HepG2 (cell line): ENCODE data around the gene JDP2. TPM values are rescaled to one million over a fixed set of nuclear protein-coding genes. Genes with fewer than 3 reads are reported as not detected.

Experiments
- CCDC6 ChIP-seq: sonication (generic); formaldehyde crosslinking; IDR thresholded peaks from 2 replicates; pipeline ENCODE4 v1.8.1; 2022; ENCODE audit warnings: mild to moderate bottlenecking, missing genetic modification reagents, moderate library complexity
- CENPT ChIP-seq: sonication (generic); formaldehyde crosslinking; IDR thresholded peaks from 2 replicates; pipeline ENCODE4 v1.8.0; 2022; ENCODE audit warnings: low read depth, mild to moderate bottlenecking, moderate library complexity, missing genetic modification reagents
- MXD1 ChIP-seq: sonication (generic); formaldehyde crosslinking; IDR thresholded peaks from 2 replicates; pipeline ENCODE4 v1.4.0; 2020; ENCODE audit warnings: mild to moderate bottlenecking, missing genetic modification reagents
- PHB2 ChIP-seq: fragments of 450-650 bp; IDR thresholded peaks from 2 replicates; pipeline ENCODE4 v1.6.1; 2018; ENCODE audit not compliant: partially characterized antibody
- RCOR2 ChIP-seq: IDR thresholded peaks from 2 replicates; pipeline ENCODE4 v1.6.1; 2016; ENCODE audit warnings: missing biosample characterization, missing genetic modification reagents
- ZBTB44 ChIP-seq: sonication (generic); formaldehyde crosslinking; IDR thresholded peaks from 2 replicates; pipeline ENCODE4 v1.4.0; 2020; ENCODE audit warnings: missing genetic modification reagents
- ZHX2 ChIP-seq, 2 experiments: sonication (generic) in 1 of 2; formaldehyde crosslinking in 1 of 2; IDR thresholded peaks; 2 replicates each; pipeline versions ENCODE4 v1.6.1 to v1.9.0; 2014 to 2022; ENCODE audit warnings: antibody characterized with exemption in 1 of 2, borderline replicate concordance in 1 of 2, inconsistent platforms in 1 of 2, low read depth in 1 of 2, missing genetic modification reagents in 1 of 2
- ZNF644 ChIP-seq: IDR thresholded peaks from 2 replicates; pipeline ENCODE4 v1.6.1; 2016; ENCODE audit warnings: low read depth
- ZNF652 ChIP-seq: IDR thresholded peaks from 2 replicates; pipeline ENCODE4 v1.6.1; 2016; ENCODE audit warnings: low read depth, borderline replicate concordance
- ZNF775 ChIP-seq: sonication (generic); formaldehyde crosslinking; IDR thresholded peaks from 2 replicates; pipeline ENCODE4 v1.4.0; 2020; ENCODE audit warnings: missing genetic modification reagents, mild to moderate bottlenecking, moderate library complexity, borderline replicate concordance
- polyA plus RNA-seq, 8 experiments: library from polyadenylated mRNA; depleted of rRNA in 3 of 8; stranded (reverse) in 7 of 8; unstranded in 1 of 8; fragments of >200 nt; fragmentation: Illumina TruSeq in 4 of 8; extraction: Trizol in 4 of 8; gene quantifications; 2 replicates each; pipeline versions ENCODE4 v1.2.1 to v1.2.3, GENCODE V29; 2011 to 2016; ENCODE audit warnings: low read depth in 4 of 8, missing spikeins in 1 of 8, mixed read lengths in 1 of 8; ENCODE audit not compliant: insufficient read depth in 1 of 8
- total RNA-seq, 5 experiments: library from RNA; depleted of rRNA; stranded (reverse); fragments of >200 nt; fragmentation: Illumina TruSeq; extraction: Trizol; gene quantifications; 2 replicates each; pipeline ENCODE4 v1.2.3, GENCODE V29; 2016; ENCODE audit warnings: low read depth in 1 of 5
- TF ChIP-seq, protein P1 (sequence below): sonication (generic); formaldehyde crosslinking; IDR thresholded peaks from 2 replicates; pipeline ENCODE4 v1.4.0; 2020; ENCODE audit warnings: missing genetic modification reagents, borderline replicate concordance
- TF ChIP-seq, protein P2 (sequence below): sonication (generic); formaldehyde crosslinking; IDR thresholded peaks from 2 replicates; pipeline ENCODE4 v1.4.0; 2020; ENCODE audit warnings: missing genetic modification reagents, mild to moderate bottlenecking, borderline replicate concordance

Gene JDP2
- total and polyA plus RNA-seq, 2 of the 13 experiments (the other 11 are each of a cell fraction or from before 2014, with no cell fraction given): 8.0 to 8.9 TPM

GRCh38 chr14:75427482-75428229 lies at the start of gene JDP2 (continued):
- TF ChIP-seq ZNF644: no peak
- TF ChIP-seq CCDC6 (CRISPR knock-in tag): no peak
- TF ChIP-seq PHB2: no peak
- no peak for TF ChIP-seq CENPT (CRISPR knock-in tag)
- no peak for TF ChIP-seq ZHX2 (IDR thresholded peaks at IDR 0.05; ENCODE audit: low read depth)
- TF ChIP-seq ZHX2 (CRISPR knock-in tag; IDR thresholded peaks at IDR 0.05; ENCODE audit: borderline replicate concordance): no peak
- TF ChIP-seq MXD1 (CRISPR knock-in tag): no peak
- no peak for TF ChIP-seq RCOR2 (CRISPR knock-in tag)
- TF ChIP-seq ZBTB44: no peak
- no peak for TF ChIP-seq ZNF775 (CRISPR knock-in tag)
- TF ChIP-seq, protein P1, sequence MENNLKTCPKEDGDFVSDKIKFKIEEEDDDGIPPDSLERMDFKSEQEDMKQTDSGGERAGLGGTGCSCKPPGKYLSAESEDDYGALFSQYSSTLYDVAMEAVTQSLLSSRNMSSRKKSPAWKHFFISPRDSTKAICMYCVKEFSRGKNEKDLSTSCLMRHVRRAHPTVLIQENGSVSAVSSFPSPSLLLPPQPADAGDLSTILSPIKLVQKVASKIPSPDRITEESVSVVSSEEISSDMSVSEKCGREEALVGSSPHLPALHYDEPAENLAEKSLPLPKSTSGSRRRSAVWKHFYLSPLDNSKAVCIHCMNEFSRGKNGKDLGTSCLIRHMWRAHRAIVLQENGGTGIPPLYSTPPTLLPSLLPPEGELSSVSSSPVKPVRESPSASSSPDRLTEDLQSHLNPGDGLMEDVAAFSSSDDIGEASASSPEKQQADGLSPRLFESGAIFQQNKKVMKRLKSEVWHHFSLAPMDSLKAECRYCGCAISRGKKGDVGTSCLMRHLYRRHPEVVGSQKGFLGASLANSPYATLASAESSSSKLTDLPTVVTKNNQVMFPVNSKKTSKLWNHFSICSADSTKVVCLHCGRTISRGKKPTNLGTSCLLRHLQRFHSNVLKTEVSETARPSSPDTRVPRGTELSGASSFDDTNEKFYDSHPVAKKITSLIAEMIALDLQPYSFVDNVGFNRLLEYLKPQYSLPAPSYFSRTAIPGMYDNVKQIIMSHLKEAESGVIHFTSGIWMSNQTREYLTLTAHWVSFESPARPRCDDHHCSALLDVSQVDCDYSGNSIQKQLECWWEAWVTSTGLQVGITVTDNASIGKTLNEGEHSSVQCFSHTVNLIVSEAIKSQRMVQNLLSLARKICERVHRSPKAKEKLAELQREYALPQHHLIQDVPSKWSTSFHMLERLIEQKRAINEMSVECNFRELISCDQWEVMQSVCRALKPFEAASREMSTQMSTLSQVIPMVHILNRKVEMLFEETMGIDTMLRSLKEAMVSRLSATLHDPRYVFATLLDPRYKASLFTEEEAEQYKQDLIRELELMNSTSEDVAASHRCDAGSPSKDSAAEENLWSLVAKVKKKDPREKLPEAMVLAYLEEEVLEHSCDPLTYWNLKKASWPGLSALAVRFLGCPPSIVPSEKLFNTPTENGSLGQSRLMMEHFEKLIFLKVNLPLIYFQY (CRISPR knock-in tag): no peak
- TF ChIP-seq ZNF652: no peak
- TF ChIP-seq, protein P2, sequence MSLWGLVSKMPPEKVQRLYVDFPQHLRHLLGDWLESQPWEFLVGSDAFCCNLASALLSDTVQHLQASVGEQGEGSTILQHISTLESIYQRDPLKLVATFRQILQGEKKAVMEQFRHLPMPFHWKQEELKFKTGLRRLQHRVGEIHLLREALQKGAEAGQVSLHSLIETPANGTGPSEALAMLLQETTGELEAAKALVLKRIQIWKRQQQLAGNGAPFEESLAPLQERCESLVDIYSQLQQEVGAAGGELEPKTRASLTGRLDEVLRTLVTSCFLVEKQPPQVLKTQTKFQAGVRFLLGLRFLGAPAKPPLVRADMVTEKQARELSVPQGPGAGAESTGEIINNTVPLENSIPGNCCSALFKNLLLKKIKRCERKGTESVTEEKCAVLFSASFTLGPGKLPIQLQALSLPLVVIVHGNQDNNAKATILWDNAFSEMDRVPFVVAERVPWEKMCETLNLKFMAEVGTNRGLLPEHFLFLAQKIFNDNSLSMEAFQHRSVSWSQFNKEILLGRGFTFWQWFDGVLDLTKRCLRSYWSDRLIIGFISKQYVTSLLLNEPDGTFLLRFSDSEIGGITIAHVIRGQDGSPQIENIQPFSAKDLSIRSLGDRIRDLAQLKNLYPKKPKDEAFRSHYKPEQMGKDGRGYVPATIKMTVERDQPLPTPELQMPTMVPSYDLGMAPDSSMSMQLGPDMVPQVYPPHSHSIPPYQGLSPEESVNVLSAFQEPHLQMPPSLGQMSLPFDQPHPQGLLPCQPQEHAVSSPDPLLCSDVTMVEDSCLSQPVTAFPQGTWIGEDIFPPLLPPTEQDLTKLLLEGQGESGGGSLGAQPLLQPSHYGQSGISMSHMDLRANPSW (CRISPR knock-in tag): no peak
